Measurements from ENCODE around the gene CAPN5. TPM values are rescaled to one million over a fixed set of nuclear protein-coding genes. Genes with fewer than 3 reads are reported as not detected.

Gene CAPN5
- polyA plus RNA-seq, 2 of the 4 experiments (the other 2 are of a cell fraction) = 9.4 to 12.9 TPM

GRCh38 chr11:77171254-77171653 is 104.5 kb downstream of the CAPN5 start:
- H3K4me2 ChIP-seq = no peak overlapping the region
- POLR2A ChIA-PET = no interaction called here
- H3K4me1 ChIP-seq = no peaks in the 10 kb centered on the region
- CTCF ChIA-PET = interaction anchor here (0.8 to 1.1 kb wide), 3 partner anchors 16 to 437 kb away, joined by 3 read pairs; partner anchors contain the start of gene MYO7A
- no peak overlapping the region for H3K4me3 ChIP-seq
- no peak for ATAC-seq
- no peak for DNase-seq (ENCODE audit: low read depth in 1 of 2, low spot score in 1 of 2)
- no peaks in the 10 kb centered on the region for H3K9me3 ChIP-seq
- H3K27ac ChIP-seq = no peak overlapping the region
- TF ChIP-seq MAX (IDR thresholded peaks at IDR 0.05) = no peak
- TF ChIP-seq POLR2AphosphoS2 (conservative IDR thresholded peaks at IDR 0.05; ENCODE audit: low read length) = no peak
- TF ChIP-seq ZC3H11A (IDR thresholded peaks at IDR 0.05) = no peak
- TF ChIP-seq HDAC2 (IDR thresholded peaks at IDR 0.05) = no peak
- TF ChIP-seq MYC (IDR thresholded peaks at IDR 0.05; ENCODE audit: borderline replicate concordance, low read length) = no peak
- no peak for TF ChIP-seq PBX3 (IDR thresholded peaks at IDR 0.05)
- no peak for TF ChIP-seq ZSCAN20 (CRISPR knock-in tag; IDR thresholded peaks at IDR 0.05)
- no peak for TF ChIP-seq ELK1 (IDR thresholded peaks at IDR 0.05; ENCODE audit: low read depth, low read length)
- TF ChIP-seq REST (IDR thresholded peaks at IDR 0.05) = no peak
- no peak for TF ChIP-seq MAZ (IDR thresholded peaks at IDR 0.05; ENCODE audit: borderline replicate concordance, low read depth, low read length)
- no peak for TF ChIP-seq CEBPB (IDR thresholded peaks at IDR 0.05)
- no peak for TF ChIP-seq FOXS1 (CRISPR knock-in tag; IDR thresholded peaks at IDR 0.05)
- no peak for TF ChIP-seq HOXA7 (CRISPR knock-in tag; IDR thresholded peaks at IDR 0.05)
- TF ChIP-seq BCL3 (IDR thresholded peaks at IDR 0.05) = no peak
- TF ChIP-seq GATA3 (IDR thresholded peaks at IDR 0.05; ENCODE audit: borderline replicate concordance) = no peak
- TF ChIP-seq ZNF302 (CRISPR knock-in tag; IDR thresholded peaks at IDR 0.05) = no peak
- no peak for TF ChIP-seq FOSB (CRISPR knock-in tag; IDR thresholded peaks at IDR 0.05)
- no peak for FAIRE-seq
- 90% methylated on average over 6 of the region's 8 CpGs for WGBS (ENCODE audit: missing lambda C conversion rate)

- no peak for DNase-seq (ENCODE audit: low read depth in 1 of 2, low spot score in 1 of 2)
- ChIA-PET CTCF (interaction anchor here (0.8 to 8.6 kb wide), 4 partner anchors 16 to 438 kb away, joined by 3 to 90 read pairs (median 3); partner anchors contain the start of gene MYO7A), POLR2A (no interaction called here)
- Histone ChIP-seq H3K4me2 (no peak overlapping the region), H3K4me3 (no peak overlapping the region), H3K9me3 (no peaks in the 10 kb centered on the region), H3K27ac (no peak overlapping the region), H3K4me1 (no peaks in the 10 kb centered on the region)
- peak; percentile 38 for TF ChIP-seq ZFP36 (IDR thresholded peaks at IDR 0.05; ENCODE audit: borderline replicate concordance, partially characterized antibody)
- TF ChIP-seq TP53 (CRISPR knock-in tag; IDR thresholded peaks at IDR 0.05) = no peak
- TF ChIP-seq GATA3 (IDR thresholded peaks at IDR 0.05; ENCODE audit: borderline replicate concordance) = no peak
- no peak for TF ChIP-seq ESRRA (IDR thresholded peaks at IDR 0.05; ENCODE audit: borderline replicate concordance, low read length)
- no peak for TF ChIP-seq HEYL (CRISPR knock-in tag; IDR thresholded peaks at IDR 0.05)
- 76% methylated on average over 14 of the region's 20 CpGs for WGBS (ENCODE audit: missing lambda C conversion rate)
- no peak for FAIRE-seq
- ATAC-seq = no peak
Observed at GRCh38 chr11:77171885-77172665, 105.3 kb downstream of the CAPN5 start.
